ENCODE results near the gene RASGRF2.

The RASGRF2 gene

GRCh38 chr5:81241001-81241400 is 280.8 kb downstream of the RASGRF2 start:
- Histone ChIP-seq H3K36me3 (0 out of 2 replicates have a peak, but pooled peaks cover 3% of the 10 kb centered on the region), H3K4me1 (peaks cover 8% of the 10 kb centered on the region), H3K4me3 (no peak overlapping the region), H3K9ac (no peak overlapping the region), H4K20me1 (no peaks in the 10 kb centered on the region), H3K27me3 (no peaks in the 10 kb centered on the region), H3K27ac (no peak overlapping the region), H3K9me3 (no peaks in the 10 kb centered on the region), H3K4me2 (no peak overlapping the region)
- no peak for TF ChIP-seq Cebpa-rat (IDR thresholded peaks at IDR 0.05)

- H3K4me2 ChIP-seq, result no peak overlapping the region
- H3K9me3 ChIP-seq, result no peaks in the 10 kb centered on the region
- TF ChIP-seq Cebpa-rat (IDR thresholded peaks at IDR 0.05), result no peak
- H3K9ac ChIP-seq, result no peak overlapping the region
- H3K36me3 ChIP-seq, result 0 out of 2 replicates have a peak, but pooled peaks cover 3% of the 10 kb centered on the region
- no peaks in the 10 kb centered on the region for H3K27me3 ChIP-seq
- H3K27ac ChIP-seq, result no peak overlapping the region
- no peak overlapping the region for H3K4me3 ChIP-seq
- peaks cover 7% of the 10 kb centered on the region; the same call in 1 of the 2 replicates for H3K4me1 ChIP-seq
- no peaks in the 10 kb centered on the region for H4K20me1 ChIP-seq
These were observed 281.9 kb downstream of the RASGRF2 start for GRCh38 chr5:81241961-81242648.

- Histone ChIP-seq H3K4me3 (no peak overlapping the region), H3K27me3 (no peaks in the 10 kb centered on the region), H3K9me3 (no peaks in the 10 kb centered on the region), H3K4me1 (peaks cover 7% of the 10 kb centered on the region; the same call in 1 of the 2 replicates), H3K36me3 (0 out of 2 replicates have a peak, but pooled peaks cover 3% of the 10 kb centered on the region), H3K9ac (no peak overlapping the region), H3K4me2 (no peak overlapping the region), H3K27ac (no peak overlapping the region), H4K20me1 (no peaks in the 10 kb centered on the region)
- TF ChIP-seq Cebpa-rat (IDR thresholded peaks at IDR 0.05), result no peak
These were observed 282.8 kb downstream of the RASGRF2 start for GRCh38 chr5:81242906-81243436.

- TF ChIP-seq Cebpa-rat (IDR thresholded peaks at IDR 0.05), result no peak
These were observed 284.3 kb downstream of the RASGRF2 start for GRCh38 chr5:81244451-81244850.

GRCh38 chr5:81245871-81246235 is 285.7 kb downstream of the RASGRF2 start:
- peaks cover 7% of the 10 kb centered on the region; the same call in 1 of the 2 replicates for H3K36me3 ChIP-seq
- no peak overlapping the region for H3K9ac ChIP-seq
- TF ChIP-seq Cebpa-rat (IDR thresholded peaks at IDR 0.05), result no peak
- H3K27me3 ChIP-seq, result no peaks in the 10 kb centered on the region
- H3K4me1 ChIP-seq, result peaks cover 7% of the 10 kb centered on the region; the same call in 1 of the 2 replicates
- no peaks in the 10 kb centered on the region for H4K20me1 ChIP-seq
- no peak overlapping the region for H3K27ac ChIP-seq
- no peaks in the 10 kb centered on the region for H3K9me3 ChIP-seq
- H3K4me2 ChIP-seq, result no peak overlapping the region
- no peak overlapping the region for H3K4me3 ChIP-seq

More at GRCh38 chr5:81244451-81244850, 284.3 kb downstream of the RASGRF2 start:
- 0 out of 2 replicates have a peak, but pooled peaks cover 3% of the 10 kb centered on the region for H3K36me3 ChIP-seq
- no peak overlapping the region for H3K4me3 ChIP-seq
- peaks cover 7% of the 10 kb centered on the region; the same call in 1 of the 2 replicates for H3K4me1 ChIP-seq
- no peaks in the 10 kb centered on the region for H3K27me3 ChIP-seq
- no peaks in the 10 kb centered on the region for H4K20me1 ChIP-seq
- H3K9ac ChIP-seq, result no peak overlapping the region
- no peaks in the 10 kb centered on the region for H3K9me3 ChIP-seq
- no peak overlapping the region for H3K27ac ChIP-seq
- no peak overlapping the region for H3K4me2 ChIP-seq

- no peak overlapping the region for H3K27ac ChIP-seq
- H4K20me1 ChIP-seq, result no peaks in the 10 kb centered on the region
- no peak overlapping the region for H3K9ac ChIP-seq
- H3K9me3 ChIP-seq, result no peaks in the 10 kb centered on the region
- no peak overlapping the region for H3K4me3 ChIP-seq
- no peak for TF ChIP-seq Cebpa-rat (IDR thresholded peaks at IDR 0.05)
- H3K36me3 ChIP-seq, result peaks cover 7% of the 10 kb centered on the region; the same call in 1 of the 2 replicates
- no peak overlapping the region for H3K4me2 ChIP-seq
- H3K27me3 ChIP-seq, result no peaks in the 10 kb centered on the region
- H3K4me1 ChIP-seq, result peaks cover 7% of the 10 kb centered on the region; the same call in 1 of the 2 replicates
These were observed 286.5 kb downstream of the RASGRF2 start for GRCh38 chr5:81246697-81247096.

- Histone ChIP-seq H3K9ac (no peak overlapping the region), H4K20me1 (no peaks in the 10 kb centered on the region), H3K27me3 (no peaks in the 10 kb centered on the region), H3K4me1 (peaks cover 7% of the 10 kb centered on the region; the same call in 1 of the 2 replicates), H3K4me2 (no peak overlapping the region), H3K27ac (no peak overlapping the region), H3K36me3 (peaks cover 7% of the 10 kb centered on the region; the same call in 1 of the 2 replicates), H3K9me3 (no peaks in the 10 kb centered on the region), H3K4me3 (no peak overlapping the region)
- TF ChIP-seq Cebpa-rat (IDR thresholded peaks at IDR 0.05), result no peak
These were observed 287.3 kb downstream of the RASGRF2 start for GRCh38 chr5:81247441-81247972.

GRCh38 chr5:81249240-81249639 is 289.1 kb downstream of the RASGRF2 start:
- no peak overlapping the region for H3K9ac ChIP-seq
- H3K27me3 ChIP-seq, result no peaks in the 10 kb centered on the region
- no peaks in the 10 kb centered on the region for H3K9me3 ChIP-seq
- H3K4me2 ChIP-seq, result no peak overlapping the region
- no peaks in the 10 kb centered on the region for H3K4me1 ChIP-seq
- H3K4me3 ChIP-seq, result no peak overlapping the region
- no peak overlapping the region for H3K27ac ChIP-seq
- no peak for TF ChIP-seq Cebpa-rat (IDR thresholded peaks at IDR 0.05)
- H3K36me3 ChIP-seq, result peaks cover 14% of the 10 kb centered on the region; the same call in 1 of the 2 replicates
- H4K20me1 ChIP-seq, result no peaks in the 10 kb centered on the region

GRCh38 chr5:81250004-81250403 is 289.8 kb downstream of the RASGRF2 start:
- Histone ChIP-seq H3K27ac (no peak overlapping the region), H3K36me3 (peaks cover 18% of the 10 kb centered on the region), H3K4me3 (no peak overlapping the region), H3K9me3 (no peaks in the 10 kb centered on the region), H4K20me1 (no peaks in the 10 kb centered on the region), H3K27me3 (no peaks in the 10 kb centered on the region), H3K4me2 (no peak overlapping the region), H3K9ac (no peak overlapping the region), H3K4me1 (no peaks in the 10 kb centered on the region)
- TF ChIP-seq Cebpa-rat (IDR thresholded peaks at IDR 0.05), result no peak

- no peaks in the 10 kb centered on the region for H3K4me1 ChIP-seq
- H3K36me3 ChIP-seq, result peaks cover 21% of the 10 kb centered on the region
- H3K27me3 ChIP-seq, result no peaks in the 10 kb centered on the region
- H4K20me1 ChIP-seq, result no peaks in the 10 kb centered on the region
- no peak for TF ChIP-seq Cebpa-rat (IDR thresholded peaks at IDR 0.05)
- H3K27ac ChIP-seq, result no peak overlapping the region
- H3K9ac ChIP-seq, result no peak overlapping the region
- no peak overlapping the region for H3K4me2 ChIP-seq
- H3K4me3 ChIP-seq, result no peak overlapping the region
- no peaks in the 10 kb centered on the region for H3K9me3 ChIP-seq
These were observed 291.8 kb downstream of the RASGRF2 start for GRCh38 chr5:81251922-81252321.
